ENCODE data around the gene NSDHL. TPM values are rescaled to one million over a fixed set of nuclear protein-coding genes. Genes with fewer than 3 reads are reported as not detected.

Gene NSDHL
- total RNA-seq, 1 experiment from 2014 or later, result 22.1 TPM

- TF ChIP-seq REST (IDR thresholded peaks at IDR 0.05; ENCODE audit: low read depth) (no peak), ZFX (IDR thresholded peaks at IDR 0.05) (no peak), ELF1 (IDR thresholded peaks at IDR 0.05; ENCODE audit: borderline replicate concordance, low read depth) (no peak), FOSL1 (IDR thresholded peaks at IDR 0.05; ENCODE audit: low read depth) (no peak), EZH2phosphoT487 (IDR thresholded peaks at IDR 0.05; ENCODE audit: borderline replicate concordance) (no peak), CBX3 (IDR thresholded peaks at IDR 0.05; ENCODE audit: low read depth) (no peak)
Measured at GRCh38 chrX:152905081-152905420, 74.2 kb downstream of the NSDHL start (continued).

GRCh38 chrX:152907084-152907651 lies 76.3 kb downstream of the NSDHL start:
- Histone ChIP-seq H3K27ac (ENCODE audit: low read depth, low read length) (no peak overlapping the region), H3K4me2 (ENCODE audit: low read length) (no peak overlapping the region), H3K36me3 (ENCODE audit: control insufficient read depth in 1 of 2, insufficient read depth in 2 of 2, low read length in 2 of 2) (no peaks in the 10 kb centered on the region), H3K9ac (ENCODE audit: low read length) (no peak overlapping the region), H4K20me1 (ENCODE audit: insufficient read depth) (no peaks in the 10 kb centered on the region), H3K4me1 (ENCODE audit: control insufficient read depth in 1 of 2, insufficient read depth in 2 of 2, low read length in 2 of 2) (peaks cover 0 to 12% of the 10 kb centered on the region in 2 experiments; a peak in 2 of 4 replicates), H2AFZ (ENCODE audit: low read depth, low read length, poor library complexity, severe bottlenecking) (no peak overlapping the region), H3K9me2 (ENCODE audit: insufficient read depth) (no peaks in the 10 kb centered on the region), H3K79me2 (ENCODE audit: insufficient read depth, low read length) (no peaks in the 10 kb centered on the region), H3K9me3 (ENCODE audit: control insufficient read depth in 1 of 2, insufficient read depth in 1 of 2, low read depth in 1 of 2, low read length in 2 of 2) (no peaks in the 10 kb centered on the region), H3K27me3 (ENCODE audit: insufficient read depth, low read length) (no peaks in the 10 kb centered on the region), H3K4me3 (replicated peaks in 1 of 2; ENCODE audit: low read depth in 1 of 2, low read length in 2 of 2) (no peak overlapping the region)
- ChIA-PET CTCF (no interaction called here), RAD21 (ENCODE audit: low non-redundant PET in 1 of 2, low total read pairs in 2 of 2, uncharacterized antibody in 2 of 2, unreplicated experiment in 2 of 2) (no interaction called here), POLR2A (no interaction called here)
- ATAC-seq, result no peak
- DNase-seq (ENCODE audit: low read depth, low spot score), result no peak
- intact Hi-C loops (cut with micrococcal nuclease), result no loop called here
- BruUV-seq (replicated peaks), result no TSS peak
- no peak for TF ChIP-seq TCF7L2 (IDR thresholded peaks at IDR 0.05; ENCODE audit: borderline replicate concordance, extremely low read depth, insufficient read depth, insufficient read length)
- no peak for TF ChIP-seq POLR2AphosphoS5 (IDR thresholded peaks at IDR 0.05; ENCODE audit: low read depth, low read length)
- TF ChIP-seq MAX (IDR thresholded peaks at IDR 0.05), result no peak
- TF ChIP-seq, protein P1, sequence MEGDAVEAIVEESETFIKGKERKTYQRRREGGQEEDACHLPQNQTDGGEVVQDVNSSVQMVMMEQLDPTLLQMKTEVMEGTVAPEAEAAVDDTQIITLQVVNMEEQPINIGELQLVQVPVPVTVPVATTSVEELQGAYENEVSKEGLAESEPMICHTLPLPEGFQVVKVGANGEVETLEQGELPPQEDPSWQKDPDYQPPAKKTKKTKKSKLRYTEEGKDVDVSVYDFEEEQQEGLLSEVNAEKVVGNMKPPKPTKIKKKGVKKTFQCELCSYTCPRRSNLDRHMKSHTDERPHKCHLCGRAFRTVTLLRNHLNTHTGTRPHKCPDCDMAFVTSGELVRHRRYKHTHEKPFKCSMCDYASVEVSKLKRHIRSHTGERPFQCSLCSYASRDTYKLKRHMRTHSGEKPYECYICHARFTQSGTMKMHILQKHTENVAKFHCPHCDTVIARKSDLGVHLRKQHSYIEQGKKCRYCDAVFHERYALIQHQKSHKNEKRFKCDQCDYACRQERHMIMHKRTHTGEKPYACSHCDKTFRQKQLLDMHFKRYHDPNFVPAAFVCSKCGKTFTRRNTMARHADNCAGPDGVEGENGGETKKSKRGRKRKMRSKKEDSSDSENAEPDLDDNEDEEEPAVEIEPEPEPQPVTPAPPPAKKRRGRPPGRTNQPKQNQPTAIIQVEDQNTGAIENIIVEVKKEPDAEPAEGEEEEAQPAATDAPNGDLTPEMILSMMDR (IDR thresholded peaks at IDR 0.05 in 2 of 3, conservative IDR thresholded peaks at IDR 0.05 in 1 of 3; ENCODE audit: borderline replicate concordance in 1 of 3, insufficient read depth in 1 of 3, low read depth in 2 of 3, low read length in 2 of 3), result no peak
- no peak for TF ChIP-seq SIN3A (IDR thresholded peaks at IDR 0.05; ENCODE audit: low read depth)
- TF ChIP-seq JUND (IDR thresholded peaks at IDR 0.05), result no peak
